DMS79 (cell line): ENCODE measurements around the gene CEP250.
A peak's percentile ranks its signal among the peaks of the same experiment; 100 is the strongest.
"Not testable (repeated sequence)": the region's sequence is repeated elsewhere in the genome, so short reads cannot be mapped to it uniquely, and the experiment has no call there.

ENCODE experiments used
- DNase-seq: peaks from one replicate; lab custom pipeline; 2025; lab: John Stamatoyannopoulos, UW

Gene CEP250

GRCh38 chr20:35529552-35529951, 74.2 kb downstream of the CEP250 start, which contains the start of gene C20orf173:
Gene C20orf173, minus strand, starts transcription at chr20:35529652. Its CDS starts 279 bp downstream, at chr20:35529373.
- DNase-seq: no peak

GRCh38 chr20:35539756-35540212, 84.4 kb downstream of the CEP250 start:
- DNase-seq: peak; percentile 85

- DNase-seq: no peak
Observed at GRCh38 chr20:35541118-35541782, 85.9 kb downstream of the CEP250 start.

GRCh38 chr20:35541783-35542662, 86.6 kb downstream of the CEP250 start, which contains the start of gene ERGIC3:
Gene ERGIC3, plus strand, starts transcription at chr20:35542078. Its CDS starts 20 bp downstream, at chr20:35542098.
- peak; percentile 89 for DNase-seq

GRCh38 chr20:35542990-35543389, 87.6 kb downstream of the CEP250 start:
- DNase-seq: no peak

GRCh38 chr20:35544436-35544835, 89.0 kb downstream of the CEP250 start:
- DNase-seq: no peak

- DNase-seq: not testable (repeated sequence)
Observed at GRCh38 chr20:35544941-35545340, 89.5 kb downstream of the CEP250 start.

- no peak for DNase-seq
Observed at GRCh38 chr20:35546127-35546526, 90.7 kb downstream of the CEP250 start.

- DNase-seq: no peak
Observed at GRCh38 chr20:35547329-35547728, 91.9 kb downstream of the CEP250 start.

- DNase-seq: no peak
Observed at GRCh38 chr20:35551503-35551902, 96.1 kb downstream of the CEP250 start.

GRCh38 chr20:35552914-35553313, 97.5 kb downstream of the CEP250 start:
- DNase-seq: no peak

- DNase-seq: not testable (repeated sequence)
Observed at GRCh38 chr20:35555461-35555860, 100.1 kb downstream of the CEP250 start.

- no peak for DNase-seq
Observed at GRCh38 chr20:35555951-35556645, 100.7 kb downstream of the CEP250 start.

- no peak for DNase-seq
Observed at GRCh38 chr20:35556871-35557270, 101.5 kb downstream of the CEP250 start.

- DNase-seq: no peak
Observed at GRCh38 chr20:35558451-35558850, 103.1 kb downstream of the CEP250 start.

GRCh38 chr20:35559042-35559693, 103.8 kb downstream of the CEP250 start:
- no peak for DNase-seq

- DNase-seq: no peak
Observed at GRCh38 chr20:35560105-35560511, 104.7 kb downstream of the CEP250 start.

GRCh38 chr20:35560541-35560940, 105.1 kb downstream of the CEP250 start:
- DNase-seq: no peak

- peak; percentile 63 for DNase-seq
Observed at GRCh38 chr20:35561268-35561667, 105.9 kb downstream of the CEP250 start.

- DNase-seq: no peak
Observed at GRCh38 chr20:35561671-35562070, 106.3 kb downstream of the CEP250 start.

GRCh38 chr20:35562541-35563110, 107.2 kb downstream of the CEP250 start:
- DNase-seq: no peak
